Caco-2 (cell line): Measurements from ENCODE around the gene SECTM1. TPM values are rescaled to one million over a fixed set of nuclear protein-coding genes. Genes with fewer than 3 reads are reported as not detected.

Source experiments
- BruUV-seq: library from RNA; stranded (reverse); fragments of 400-500 nt; replicated peaks from 2 replicates; lab custom pipeline; 2021; lab: Mats Ljungman, UMichigan
- CTCF ChIA-PET: fragments of 300-600 bp; sonication (Branson Sonifier 250); formaldehyde crosslinking; loops from one replicate; lab custom pipeline; 2022; ENCODE audit warnings: antibody characterized with exemption; lab: Charles Lee
- POLR2A ChIA-PET: fragments of 300-600 bp; sonication (Branson Sonifier 250); formaldehyde crosslinking; loops from one replicate; lab custom pipeline; 2022; ENCODE audit warnings: antibody characterized with exemption; lab: Charles Lee
- DNase-seq, 2 experiments: peaks; one replicate each; pipeline versions ENCODE4 v3.0.0 to v3.0.0-alpha.2; 2020 to 2022
- H3K27me3 ChIP-seq: replicated peaks from 2 replicates; pipeline ENCODE4 v1.6.0; 2011; ENCODE audit warnings: low read length; ENCODE audit not compliant: control insufficient read depth, insufficient read depth
- H3K36me3 ChIP-seq: 2 replicates; pipeline ENCODE4 v1.5.1; 2011; ENCODE audit warnings: low read length; ENCODE audit not compliant: control insufficient read depth, insufficient read depth
- H3K4me1 ChIP-seq: fragments of 250-450 bp; sonication (Bioruptor Pico); 2 replicates; pipeline ENCODE4 v1.5.1; 2020; ENCODE audit warnings: mild to moderate bottlenecking
- H3K4me3 ChIP-seq: 2 replicates; pipeline ENCODE4 v1.5.1; 2011; ENCODE audit warnings: low read depth, mild to moderate bottlenecking, control low read depth, low read length
- H3K9me3 ChIP-seq: fragments of 250-450 bp; sonication (Bioruptor Pico); 2 replicates; pipeline ENCODE4 v1.5.1; 2020; ENCODE audit warnings: mild to moderate bottlenecking, moderate library complexity
- H3K27ac Mint-ChIP-seq: one replicate; pipeline ENCODE4 v1.8.0; 2022; ENCODE audit warnings: mixed read lengths; ENCODE audit not compliant: unreplicated experiment
- H3K27me3 Mint-ChIP-seq: one replicate; pipeline ENCODE4 v1.8.0; 2022; ENCODE audit warnings: mixed read lengths; ENCODE audit not compliant: insufficient read depth, unreplicated experiment
- H3K36me3 Mint-ChIP-seq: one replicate; pipeline ENCODE4 v1.8.0; 2022; ENCODE audit warnings: mild to moderate bottlenecking, mixed read lengths; ENCODE audit not compliant: insufficient read depth, unreplicated experiment
- H3K4me1 Mint-ChIP-seq: one replicate; pipeline ENCODE4 v1.8.0; 2022; ENCODE audit warnings: low read depth, mixed read lengths; ENCODE audit not compliant: unreplicated experiment
- H3K4me3 Mint-ChIP-seq: one replicate; pipeline ENCODE4 v1.8.0; 2022; ENCODE audit warnings: mild to moderate bottlenecking, moderate library complexity, mixed read lengths; ENCODE audit not compliant: unreplicated experiment
- H3K9me3 Mint-ChIP-seq: one replicate; pipeline ENCODE4 v1.8.0; 2022; ENCODE audit warnings: mixed read lengths; ENCODE audit not compliant: unreplicated experiment
- CTCF ChIP-seq, 2 experiments: fragments of 200-600 bp in 1 of 2; IDR thresholded peaks; 1 replicate in 1 of 2; 2 replicates in 1 of 2; pipeline versions ENCODE4 v1.5.1 to v1.8.0; 2011 to 2022; ENCODE audit warnings: antibody characterized with exemption in 1 of 2, control low read depth in 1 of 2, inconsistent platforms in 1 of 2, low read depth in 1 of 2, low read length in 1 of 2, mild to moderate bottlenecking in 1 of 2, moderate library complexity in 1 of 2; ENCODE audit not compliant: insufficient read depth in 1 of 2, severe bottlenecking in 1 of 2, unreplicated experiment in 1 of 2
- intact Hi-C: fragments of 100-400 bp; cut with micrococcal nuclease; formaldehyde crosslinking; loops from one replicate; pipeline ENCODE4 v1.10.0; 2022; ENCODE audit not compliant: unreplicated experiment
- total RNA-seq: library from RNA; stranded (reverse); gene quantifications from 2 replicates; pipeline ENCODE4 v1.2.3, GENCODE V29; 2022

SECTM1 gene
- total RNA-seq, 1 experiment from 2014 or later, result 0.75 TPM

- POLR2A ChIA-PET, result interaction anchor here (0.7 kb wide), 1 partner anchor 9 kb away, joined by 3 read pairs; no protein-coding TSS in a partner anchor
These were observed 23.8 kb upstream of the SECTM1 start for GRCh38 chr17:82357394-82357793.

GRCh38 chr17:82356845-82357355 lies 23.3 kb upstream of the SECTM1 start:
- ChIA-PET CTCF (interaction anchor here (0.8 to 1.5 kb wide), 4 partner anchors 10 to 121 kb away, joined by 3 to 7 read pairs (median 4); no protein-coding TSS in a partner anchor), POLR2A (no interaction called here)
- intact Hi-C loops, result no loop called here
- H3K4me1 ChIP-seq, result peaks cover 35% of the 10 kb centered on the region
- H3K27ac Mint-ChIP-seq, result peak overlapping the region; percentile 80
- TF ChIP-seq CTCF (IDR thresholded peaks at IDR 0.05; ENCODE audit: insufficient read depth in 1 of 2, low read depth in 1 of 2, low read length in 1 of 2, severe bottlenecking in 1 of 2, unreplicated experiment in 1 of 2), result peak; percentile 20 to 26
- no peaks in the 10 kb centered on the region for H3K9me3 Mint-ChIP-seq
- peaks cover 6% of the 10 kb centered on the region for H3K36me3 Mint-ChIP-seq
- H3K4me3 Mint-ChIP-seq, result peak overlapping the region; percentile 61
- peaks cover 26% of the 10 kb centered on the region for H3K4me1 Mint-ChIP-seq
- DNase-seq, result peak; percentile 70 to 72
- H3K36me3 ChIP-seq, result no peaks in the 10 kb centered on the region
- no peak overlapping the region for H3K4me3 ChIP-seq
- H3K9me3 ChIP-seq, result no peaks in the 10 kb centered on the region
- no TSS peak for BruUV-seq
- no peaks in the 10 kb centered on the region for H3K27me3 ChIP-seq
- H3K27me3 Mint-ChIP-seq, result no peaks in the 10 kb centered on the region

More at GRCh38 chr17:82357394-82357793, 23.8 kb upstream of the SECTM1 start:
- Histone ChIP-seq H3K27me3 (no peaks in the 10 kb centered on the region), H3K4me1 (peaks cover 35% of the 10 kb centered on the region), H3K36me3 (no peaks in the 10 kb centered on the region), H3K9me3 (no peaks in the 10 kb centered on the region), H3K4me3 (no peak overlapping the region)
- H3K27ac Mint-ChIP-seq, result no peak overlapping the region
- H3K4me1 Mint-ChIP-seq, result peaks cover 26% of the 10 kb centered on the region
- no peak overlapping the region for H3K4me3 Mint-ChIP-seq
- H3K27me3 Mint-ChIP-seq, result no peaks in the 10 kb centered on the region
- no peaks in the 10 kb centered on the region for H3K9me3 Mint-ChIP-seq
- H3K36me3 Mint-ChIP-seq, result peaks cover 6% of the 10 kb centered on the region
- intact Hi-C loops, result no loop called here
- DNase-seq, result no peak
- BruUV-seq, result no TSS peak
- CTCF ChIA-PET, result interaction anchor here (0.6 to 1.5 kb wide), 5 partner anchors 9 to 121 kb away, joined by 3 to 7 read pairs (median 3); no protein-coding TSS in a partner anchor
- TF ChIP-seq CTCF (IDR thresholded peaks at IDR 0.05; ENCODE audit: insufficient read depth in 1 of 2, low read depth in 1 of 2, low read length in 1 of 2, severe bottlenecking in 1 of 2, unreplicated experiment in 1 of 2), result no peak

- peak overlapping the region; percentile 80 for H3K27ac Mint-ChIP-seq
- H3K4me3 ChIP-seq, result no peak overlapping the region
- H3K4me1 ChIP-seq, result peaks cover 35% of the 10 kb centered on the region
- H3K4me3 Mint-ChIP-seq, result peak overlapping the region; percentile 13
- CTCF ChIA-PET, result interaction anchor here (0.8 to 1.3 kb wide), 2 partner anchors 12 kb away, joined by 3 to 4 read pairs; no protein-coding TSS in a partner anchor
- peaks cover 26% of the 10 kb centered on the region for H3K4me1 Mint-ChIP-seq
- H3K36me3 Mint-ChIP-seq, result peaks cover 13% of the 10 kb centered on the region
- no peaks in the 10 kb centered on the region for H3K27me3 ChIP-seq
- H3K9me3 Mint-ChIP-seq, result no peaks in the 10 kb centered on the region
- H3K36me3 ChIP-seq, result no peaks in the 10 kb centered on the region
- POLR2A ChIA-PET, result no interaction called here
- H3K27me3 Mint-ChIP-seq, result no peaks in the 10 kb centered on the region
- no peak for TF ChIP-seq CTCF (IDR thresholded peaks at IDR 0.05; ENCODE audit: insufficient read depth in 1 of 2, low read depth in 1 of 2, low read length in 1 of 2, severe bottlenecking in 1 of 2, unreplicated experiment in 1 of 2)
- BruUV-seq, result no TSS peak
- DNase-seq, result peak; percentile 48 to 60
- no peaks in the 10 kb centered on the region for H3K9me3 ChIP-seq
- intact Hi-C loops, result no loop called here
These were observed 22.3 kb upstream of the SECTM1 start for GRCh38 chr17:82355770-82356427.
